LNCaP clone FGC (cell line): ENCODE data around the gene FARSA.

Experiments
- DNase-seq: peaks from one replicate; pipeline ENCODE4 v3.0.0-alpha.2; 2011; ENCODE audit warnings: low read depth
- H3K4me3 ChIP-seq: 2 replicates; pipeline ENCODE4 v1.5.1; 2011; ENCODE audit warnings: mild to moderate bottlenecking, low read depth, low read length, control low read depth
- TF ChIP-seq, protein P1 (sequence below): IDR thresholded peaks from 2 replicates; pipeline ENCODE4 v1.5.1; 2012; ENCODE audit warnings: mild to moderate bottlenecking; ENCODE audit not compliant: control insufficient read depth, insufficient read depth; ENCODE audit errors: extremely low read depth

The FARSA gene

DNA sequence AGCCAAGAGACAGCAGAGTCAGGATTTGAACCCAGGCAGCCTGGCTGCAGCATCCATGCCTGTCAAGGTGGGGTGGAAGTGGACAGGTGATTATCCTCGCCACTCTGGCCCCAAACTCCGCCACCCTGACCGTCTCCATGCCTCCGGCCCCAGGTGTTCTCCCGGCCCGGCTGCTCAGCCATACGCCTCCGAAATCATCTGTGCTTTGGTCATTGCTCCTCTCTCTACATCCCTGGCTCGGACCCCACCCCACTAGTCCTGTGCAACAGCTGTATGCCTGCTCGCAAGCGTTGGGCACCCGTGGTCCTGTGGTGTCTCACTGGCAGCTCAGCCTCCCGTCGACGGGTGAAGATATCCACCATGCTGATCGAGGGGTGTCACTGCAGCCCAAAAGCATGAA, 39.7 kb upstream of the FARSA start:
- TF ChIP-seq, protein P1, sequence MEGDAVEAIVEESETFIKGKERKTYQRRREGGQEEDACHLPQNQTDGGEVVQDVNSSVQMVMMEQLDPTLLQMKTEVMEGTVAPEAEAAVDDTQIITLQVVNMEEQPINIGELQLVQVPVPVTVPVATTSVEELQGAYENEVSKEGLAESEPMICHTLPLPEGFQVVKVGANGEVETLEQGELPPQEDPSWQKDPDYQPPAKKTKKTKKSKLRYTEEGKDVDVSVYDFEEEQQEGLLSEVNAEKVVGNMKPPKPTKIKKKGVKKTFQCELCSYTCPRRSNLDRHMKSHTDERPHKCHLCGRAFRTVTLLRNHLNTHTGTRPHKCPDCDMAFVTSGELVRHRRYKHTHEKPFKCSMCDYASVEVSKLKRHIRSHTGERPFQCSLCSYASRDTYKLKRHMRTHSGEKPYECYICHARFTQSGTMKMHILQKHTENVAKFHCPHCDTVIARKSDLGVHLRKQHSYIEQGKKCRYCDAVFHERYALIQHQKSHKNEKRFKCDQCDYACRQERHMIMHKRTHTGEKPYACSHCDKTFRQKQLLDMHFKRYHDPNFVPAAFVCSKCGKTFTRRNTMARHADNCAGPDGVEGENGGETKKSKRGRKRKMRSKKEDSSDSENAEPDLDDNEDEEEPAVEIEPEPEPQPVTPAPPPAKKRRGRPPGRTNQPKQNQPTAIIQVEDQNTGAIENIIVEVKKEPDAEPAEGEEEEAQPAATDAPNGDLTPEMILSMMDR, result no peak
- DNase-seq, result no peak
- H3K4me3 ChIP-seq, result no peak overlapping the region

DNA sequence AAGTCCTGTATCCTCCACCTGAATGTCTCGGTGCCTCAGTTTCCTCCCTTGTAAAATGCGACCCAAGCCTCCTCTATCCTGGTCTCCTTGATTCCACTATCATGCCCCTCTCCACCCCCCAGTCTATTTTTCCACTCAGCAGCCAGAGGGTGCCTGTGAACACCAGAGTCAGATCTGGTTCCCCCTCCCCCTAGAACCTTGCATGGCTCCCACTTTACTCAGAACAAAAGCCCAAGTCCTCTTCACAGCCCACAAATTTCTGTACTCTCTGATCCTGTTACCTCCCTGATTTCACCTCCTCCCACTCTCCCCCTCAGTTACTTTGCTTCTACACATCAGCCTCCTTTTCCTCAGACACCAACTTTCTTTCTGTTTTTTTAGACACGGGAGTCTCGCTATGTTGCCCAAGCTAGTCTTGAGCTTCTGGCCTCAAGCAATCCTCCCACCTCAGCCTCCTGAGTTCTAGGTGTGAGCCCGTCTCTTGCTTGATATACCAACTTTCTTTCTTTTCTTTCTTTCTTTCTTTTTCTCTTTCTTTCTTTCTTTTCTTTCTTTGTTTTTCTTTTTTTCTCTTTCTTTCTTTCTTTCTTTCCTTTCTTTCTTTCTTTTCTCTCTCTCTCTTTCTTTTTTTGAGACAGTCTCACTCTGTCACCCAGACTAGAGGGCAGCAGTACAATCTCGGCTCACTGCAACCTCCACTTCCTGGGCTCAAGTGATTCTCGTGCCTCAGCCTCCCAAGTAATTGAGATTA, 36.7 kb upstream of the FARSA start:
- TF ChIP-seq, protein P1, result no peak
- no peak overlapping the region for H3K4me3 ChIP-seq
- DNase-seq, result no peak

DNA sequence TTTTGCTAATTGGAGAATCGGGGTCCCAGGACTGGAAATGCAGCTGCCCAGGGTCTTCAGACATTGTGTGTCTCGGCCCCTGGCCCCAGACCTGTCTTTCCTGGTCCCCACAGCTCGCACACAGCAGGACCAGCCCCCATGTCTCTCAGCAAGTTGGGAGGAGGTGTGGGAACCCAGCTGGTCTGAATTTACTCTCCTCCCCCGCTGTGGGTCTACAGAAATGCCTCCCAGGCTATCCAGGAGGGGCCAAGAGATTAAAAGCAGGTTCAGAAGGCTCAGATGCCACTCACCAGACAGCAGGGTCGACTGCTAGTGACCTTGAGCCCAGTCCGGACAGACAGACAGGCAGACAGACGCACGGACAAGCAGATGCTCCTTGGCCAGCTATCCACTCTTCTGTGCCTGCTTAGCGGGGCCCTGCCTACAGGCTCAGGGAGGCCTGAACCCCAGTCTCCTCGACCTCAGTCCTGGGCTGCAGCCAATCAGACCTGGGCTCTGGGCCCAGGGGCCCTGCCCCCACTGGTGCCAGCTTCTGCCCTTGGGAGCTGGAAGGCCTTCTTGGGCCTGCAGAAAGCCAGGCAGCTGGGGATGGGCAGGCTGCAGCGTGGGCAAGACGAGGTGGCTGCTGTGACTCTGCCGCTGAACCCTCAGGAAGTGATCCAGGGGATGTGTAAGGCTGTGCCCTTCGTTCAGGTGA, 35.9 kb upstream of the FARSA start, which contains the start of gene DAND5:
Gene DAND5 (plus strand): TSS at position 285 of the 697 bp plus-strand sequence. CDS start 85 bp downstream, at position 370.
- H3K4me3 ChIP-seq, result no peak within 1 kb of the TSS
- TF ChIP-seq, protein P1, result no peak
- DNase-seq, result no peak

DNA sequence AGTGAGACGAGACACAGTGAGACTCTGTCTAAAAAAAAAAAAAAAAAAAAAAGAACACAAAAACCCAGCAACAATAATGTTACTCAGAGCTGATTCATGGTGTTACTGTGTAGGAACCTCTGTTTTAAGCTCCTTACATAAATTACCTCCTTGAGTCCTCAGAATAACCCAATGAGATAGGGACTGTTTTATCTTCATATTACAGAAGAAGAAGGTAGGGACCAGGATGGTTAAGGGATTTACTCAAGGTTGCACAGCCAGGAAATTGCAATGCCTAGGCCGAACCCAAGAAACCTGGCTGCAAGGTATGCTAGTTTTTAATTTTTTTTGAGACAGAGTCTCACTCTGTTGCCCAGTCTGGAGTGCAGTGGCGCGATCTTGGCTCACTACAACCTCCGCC, 34.4 kb upstream of the FARSA start:
- no peak overlapping the region for H3K4me3 ChIP-seq
- no peak for DNase-seq
- TF ChIP-seq, protein P1, result no peak

DNA sequence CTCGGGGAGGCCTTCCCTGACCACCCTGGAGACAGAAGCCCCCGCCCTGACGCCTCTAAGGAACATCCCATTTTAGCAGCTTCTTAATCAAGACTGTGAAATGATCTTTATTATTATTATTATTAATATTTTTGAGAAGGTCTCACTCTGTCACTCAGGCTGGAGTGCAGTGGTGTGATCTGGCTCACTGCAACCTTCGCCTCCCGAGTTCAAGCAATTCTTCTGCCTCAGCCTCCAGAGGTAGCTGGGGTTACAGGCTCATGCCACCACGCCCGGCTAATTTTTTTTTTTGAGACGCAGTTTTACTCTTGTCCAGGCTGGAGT, 32.3 kb upstream of the FARSA start:
- peak overlapping the region; percentile 52 for H3K4me3 ChIP-seq

DNA sequence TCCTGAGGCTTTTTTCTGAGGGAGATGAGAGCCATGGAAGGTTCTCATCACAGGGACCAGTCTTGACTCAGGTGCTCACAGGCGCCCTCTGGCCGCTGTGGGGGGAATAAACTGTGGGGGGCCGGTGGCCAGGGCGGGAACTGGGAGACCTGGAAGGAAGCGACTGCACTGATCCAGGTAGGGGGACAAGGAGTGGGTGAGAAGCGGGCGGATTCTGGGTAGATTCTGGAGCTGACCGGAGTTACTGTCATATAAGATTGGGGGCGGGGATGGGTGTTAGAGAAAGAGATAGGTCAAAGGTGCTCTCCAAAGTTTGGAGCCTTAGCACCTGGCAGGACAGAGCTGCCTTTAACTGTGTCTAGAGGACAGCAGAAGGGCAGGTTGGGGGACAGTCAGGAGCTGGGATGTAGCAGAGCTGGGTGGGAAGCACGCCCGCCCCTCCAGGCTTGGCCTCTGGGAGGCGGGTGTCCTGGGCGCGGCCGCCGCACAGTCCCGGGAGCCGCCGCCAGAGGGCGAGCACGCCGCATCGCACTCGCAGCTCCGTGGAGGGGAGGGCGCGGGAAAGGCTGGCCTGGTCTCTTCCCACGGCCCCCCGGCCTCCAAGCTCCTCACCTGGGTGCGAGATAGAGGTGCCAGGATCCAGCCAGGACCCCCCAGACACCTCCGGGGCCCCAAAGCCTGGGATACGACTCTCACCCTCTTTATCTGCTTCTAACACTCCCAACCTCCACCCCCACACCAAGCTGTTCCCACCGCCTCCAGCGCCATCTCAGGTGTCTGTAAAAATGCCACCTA, 31.7 kb upstream of the FARSA start:
- peak overlapping the region; percentile 52 for H3K4me3 ChIP-seq
- no peak for DNase-seq
- TF ChIP-seq, protein P1, result peak; percentile 100

More for the DNA sequence above, 32.3 kb upstream of the FARSA start:
- DNase-seq, result no peak
- TF ChIP-seq, protein P1, result no peak
